Stomach (tissue), 9 donors: ENCODE data around the gene AGAP1. TPM values are rescaled to one million over a fixed set of nuclear protein-coding genes. Genes with fewer than 3 reads are reported as not detected.

ENCODE experiments used
- DNase-seq, 2 donors: peaks; one replicate each; pipeline versions ENCODE4 v3.0.0 to v3.0.0-alpha.2; 2013 to 2019
- H3K27ac ChIP-seq, 5 donors: fragments of 200-600 bp in 4 of 5; sonication (generic) in 4 of 5; one replicate each; pipeline ENCODE4 v1.5.1; 2013 to 2019; ENCODE audit warnings: mild to moderate bottlenecking in 1 of 5, moderate library complexity in 1 of 5
- H3K27me3 ChIP-seq, 3 donors: fragments of 200-600 bp; sonication (generic); one replicate each; pipeline ENCODE4 v1.5.1; 2017 to 2019; ENCODE audit warnings: mixed run types in 1 of 3
- H3K36me3 ChIP-seq, 4 donors: fragments of 200-600 bp; sonication (generic); 1 replicate in 3 of 4; 2 replicates in 1 of 4; pipeline ENCODE4 v1.5.1; 2016 to 2019
- H3K4me1 ChIP-seq, 4 donors: fragments of 200-600 bp; sonication (generic); one replicate each; pipeline ENCODE4 v1.5.1; 2016 to 2019
- H3K4me3 ChIP-seq, 4 donors: fragments of 200-600 bp; sonication (generic) in 3 of 4; one replicate each; pipeline ENCODE4 v1.5.1; 2016 to 2019; ENCODE audit warnings: mild to moderate bottlenecking in 1 of 4
- H3K9me3 ChIP-seq, 4 donors: fragments of 200-600 bp; sonication (generic); one replicate each; pipeline ENCODE4 v1.5.1; 2016 to 2019
- CTCF ChIP-seq, 7 experiments: fragments of 450-650 bp in 4 of 7; fragments of 200-600 bp in 3 of 7; sonication (generic) in 3 of 7; IDR thresholded peaks; one replicate each; pipeline ENCODE4 v1.5.1; 2016 to 2019; ENCODE audit warnings: antibody characterized with exemption in 7 of 7, control low read depth in 2 of 7, mild to moderate bottlenecking in 1 of 7
- EP300 ChIP-seq: sonication (generic); formaldehyde crosslinking; IDR thresholded peaks from one replicate; pipeline ENCODE4 v1.6.1; 2017; ENCODE audit warnings: antibody characterized with exemption
- POLR2A ChIP-seq, 4 donors: fragments of 450-650 bp; IDR thresholded peaks; one replicate each; pipeline ENCODE4 v1.6.1; 2016; ENCODE audit warnings: antibody characterized with exemption in 4 of 4, control low read depth in 2 of 4, mild to moderate bottlenecking in 1 of 4, moderate library complexity in 1 of 4
- POLR2AphosphoS5 ChIP-seq, 3 donors: sonication (generic); formaldehyde crosslinking; IDR thresholded peaks; one replicate each; pipeline ENCODE4 v1.6.1; 2016; ENCODE audit warnings: antibody characterized with exemption in 3 of 3
- WGBS, 5 donors: extraction: QIAGEN DNeasy Blood & Tissue Kit in 3 of 5; methylation state at CpG; one replicate each; pipeline versions ENCODE4 v1.1.5 to v1.1.7; 2013 to 2018; 5-methylcytosine and 5-hydroxymethylcytosine counted together
- intact Hi-C: fragments of 100-400 bp; cut with DNase I; formaldehyde crosslinking; loops from one replicate; pipeline ENCODE4 v1.15.1; 2023; ENCODE audit warnings: low total_unique reads
- polyA plus RNA-seq, 3 donors: library from polyadenylated mRNA; stranded (reverse); fragments of 200-250 nt; gene quantifications; one replicate each; pipeline ENCODE4 v1.2.3, GENCODE V29; 2013
- total RNA-seq, 5 donors: library from RNA; depleted of rRNA; stranded (reverse); fragments of >200 nt; gene quantifications; one replicate each; pipeline versions ENCODE4 v1.1.0 to v1.2.3, GENCODE V29; 2014 to 2016
- donor health status: healthy with polysubstance abuse.
- donor health status: Bipolar disorder and iron deficiency.
- donor health status: healthy.

The AGAP1 gene
- total and polyA plus RNA-seq, 8 donors: 4.2 to 139 (median 35.0) TPM

GRCh38 chr2:235612181-235612950 lies 118.5 kb downstream of the AGAP1 start:
- no peak for DNase-seq

GRCh38 chr2:235613649-235614048 lies 119.8 kb downstream of the AGAP1 start:
- TF ChIP-seq POLR2A (IDR thresholded peaks at IDR 0.05) (no peak), EP300 (no peak), CTCF (IDR thresholded peaks at IDR 0.05) (no peak), POLR2AphosphoS5 (IDR thresholded peaks at IDR 0.05) (no peak)
- Histone ChIP-seq H3K4me3 (no peak overlapping the region), H3K9me3 (no peaks in the 10 kb centered on the region), H3K27ac (no peak overlapping the region), H3K36me3 (no peaks in the 10 kb centered on the region), H3K27me3 (no peaks in the 10 kb centered on the region), H3K4me1 (peaks cover 0 to 37% (median 25%) of the 10 kb centered on the region in 4 donors)
- 92 to 95% (median 94%) methylated on average over 6 of the region's 6 CpGs for WGBS, 5 donors
- intact Hi-C loops: no loop called here
- DNase-seq: no peak

More at GRCh38 chr2:235612181-235612950, 118.5 kb downstream of the AGAP1 start:
- 85 to 92% (median 89%) methylated on average over 15 of the region's 15 CpGs for WGBS, 5 donors
- Histone ChIP-seq H3K9me3 (no peaks in the 10 kb centered on the region), H3K27ac (no peak overlapping the region), H3K27me3 (no peaks in the 10 kb centered on the region), H3K36me3 (no peaks in the 10 kb centered on the region), H3K4me3 (no peak overlapping the region), H3K4me1 (peaks cover 0 to 34% (median 21%) of the 10 kb centered on the region in 4 donors)
- TF ChIP-seq POLR2AphosphoS5 (IDR thresholded peaks at IDR 0.05) (no peak), POLR2A (IDR thresholded peaks at IDR 0.05) (no peak), EP300 (no peak), CTCF (IDR thresholded peaks at IDR 0.05) (no peak)
- intact Hi-C loops: no loop called here

GRCh38 chr2:235614176-235614860 lies 120.5 kb downstream of the AGAP1 start:
- peak overlapping the region in 2 of 5 donors; percentile 19 to 35 for H3K27ac ChIP-seq
- intact Hi-C loops: no loop called here
- no peak for DNase-seq
- TF ChIP-seq POLR2A (IDR thresholded peaks at IDR 0.05) (no peak), POLR2AphosphoS5 (IDR thresholded peaks at IDR 0.05) (no peak), CTCF (IDR thresholded peaks at IDR 0.05) (no peak), EP300 (no peak)
- H3K36me3 ChIP-seq: no peaks in the 10 kb centered on the region
- H3K4me3 ChIP-seq: no peak overlapping the region
- H3K9me3 ChIP-seq: no peaks in the 10 kb centered on the region
- no peaks in the 10 kb centered on the region for H3K27me3 ChIP-seq
- WGBS, 5 donors: 70 to 76% (median 71%) methylated on average over 14 of the region's 14 CpGs
- H3K4me1 ChIP-seq: peaks cover 0 to 36% (median 23%) of the 10 kb centered on the region in 4 donors

GRCh38 chr2:235614900-235615712 lies 121.3 kb downstream of the AGAP1 start:
- H3K27ac ChIP-seq: peak overlapping the region in 3 of 5 donors; percentile 10 to 66 (median 19)
- TF ChIP-seq POLR2A (IDR thresholded peaks at IDR 0.05) (no peak), POLR2AphosphoS5 (IDR thresholded peaks at IDR 0.05) (peak in 1 of 3 donors; percentile 5)
- H3K9me3 ChIP-seq: no peaks in the 10 kb centered on the region
- 55 to 72% (median 68%) methylated on average over 11 of the region's 11 CpGs for WGBS, 5 donors
- H3K27me3 ChIP-seq: no peaks in the 10 kb centered on the region
- DNase-seq: peak in 1 of 2 donors; percentile 80
- intact Hi-C loops: no loop called here
- H3K4me3 ChIP-seq: no peak overlapping the region
- H3K36me3 ChIP-seq: no peaks in the 10 kb centered on the region
- H3K4me1 ChIP-seq: peaks cover 0 to 36% (median 23%) of the 10 kb centered on the region in 4 donors
